Thyroid gland (tissue), 4 donors: ENCODE measurements around the gene FZD2. TPM values are rescaled to one million over a fixed set of nuclear protein-coding genes. Genes with fewer than 3 reads are reported as not detected.

ENCODE experiments used
- DNase-seq, 2 donors: peaks; one replicate each; pipeline ENCODE4 v3.0.0-alpha.2; 2019
- H3K27ac ChIP-seq, 3 donors: fragments of 200-600 bp; sonication (generic); 1 replicate in 2 of 3; 2 replicates in 1 of 3; pipeline ENCODE4 v1.5.1; 2016 to 2019; ENCODE audit warnings: mild to moderate bottlenecking in 1 of 3, moderate library complexity in 1 of 3
- H3K27me3 ChIP-seq: fragments of 200-600 bp; sonication (generic); one replicate; pipeline ENCODE4 v1.5.1; 2019
- H3K36me3 ChIP-seq, 2 donors: fragments of 200-600 bp; sonication (generic); one replicate each; pipeline ENCODE4 v1.5.1; 2016 to 2019
- H3K4me1 ChIP-seq, 2 donors: fragments of 200-600 bp; sonication (generic); one replicate each; pipeline ENCODE4 v1.5.1; 2017 to 2019
- H3K4me3 ChIP-seq, 3 donors: fragments of 200-600 bp; sonication (generic); replicated peaks in 1 of 3; 1 replicate in 2 of 3; 2 replicates in 1 of 3; pipeline ENCODE4 v1.5.1; 2016; ENCODE audit warnings: mild to moderate bottlenecking in 1 of 3
- H3K9me3 ChIP-seq: fragments of 200-600 bp; sonication (generic); one replicate; pipeline ENCODE4 v1.5.1; 2017
- CTCF ChIP-seq, 6 experiments: fragments of 200-600 bp in 3 of 6; fragments of 450-650 bp in 3 of 6; sonication (generic) in 3 of 6; IDR thresholded peaks; one replicate each; pipeline ENCODE4 v1.5.1; 2016 to 2019; ENCODE audit warnings: antibody characterized with exemption in 6 of 6, mild to moderate bottlenecking in 2 of 6, inconsistent platforms in 1 of 6, moderate library complexity in 1 of 6
- POLR2A ChIP-seq, 2 donors: fragments of 450-650 bp; IDR thresholded peaks; one replicate each; pipeline ENCODE4 v1.6.1; 2017; ENCODE audit warnings: antibody characterized with exemption in 2 of 2, mild to moderate bottlenecking in 2 of 2, moderate library complexity in 1 of 2
- WGBS, 2 donors: methylation state at CpG; one replicate each; pipeline ENCODE4 v1.1.5; 2017; 5-methylcytosine and 5-hydroxymethylcytosine counted together
- intact Hi-C: fragments of 100-400 bp; cut with DNase I; formaldehyde crosslinking; loops from one replicate; pipeline ENCODE4 v1.15.1; 2023
- total RNA-seq, 4 donors: library from RNA; depleted of rRNA; stranded (reverse); fragments of >200 nt; gene quantifications; one replicate each; pipeline ENCODE4 v1.2.3, GENCODE V29; 2016

FZD2 gene
- total RNA-seq, 4 donors from 2014 or later = 1.8 to 7.1 (median 4.5) TPM

GRCh38 chr17:44572801-44573200 lies 15.5 kb downstream of the FZD2 start:
- Histone ChIP-seq H3K27ac (no peak overlapping the region), H3K27me3 (no peaks in the 10 kb centered on the region), H3K9me3 (no peaks in the 10 kb centered on the region), H3K4me1 (no peaks in the 10 kb centered on the region), H3K36me3 (no peaks in the 10 kb centered on the region), H3K4me3 (no peak overlapping the region)
- intact Hi-C loops = no loop called here
- WGBS, 2 donors = 61 to 70% methylated on average over 2 of the region's 2 CpGs
- no peak for DNase-seq
- TF ChIP-seq POLR2A (IDR thresholded peaks at IDR 0.05) = no peak

GRCh38 chr17:44575403-44575802 lies 18.1 kb downstream of the FZD2 start:
- intact Hi-C loops = no loop called here
- H3K27me3 ChIP-seq = no peaks in the 10 kb centered on the region
- no peaks in the 10 kb centered on the region for H3K9me3 ChIP-seq
- DNase-seq = no peak
- H3K4me3 ChIP-seq = no peak overlapping the region
- H3K27ac ChIP-seq = no peak overlapping the region
- H3K36me3 ChIP-seq = no peaks in the 10 kb centered on the region
- no peaks in the 10 kb centered on the region for H3K4me1 ChIP-seq
- 63 to 71% methylated on average over 2 of the region's 2 CpGs for WGBS, 2 donors
- TF ChIP-seq CTCF (IDR thresholded peaks at IDR 0.05) = no peak
- TF ChIP-seq POLR2A (IDR thresholded peaks at IDR 0.05) = no peak

GRCh38 chr17:44578947-44579346 lies 21.7 kb downstream of the FZD2 start:
- no peak for DNase-seq
- H3K4me1 ChIP-seq = no peaks in the 10 kb centered on the region
- TF ChIP-seq CTCF (IDR thresholded peaks at IDR 0.05) (no peak), POLR2A (IDR thresholded peaks at IDR 0.05) (no peak)
- 79 to 82% methylated on average over 4 of the region's 4 CpGs for WGBS, 2 donors
- H3K27me3 ChIP-seq = no peaks in the 10 kb centered on the region
- no peaks in the 10 kb centered on the region for H3K36me3 ChIP-seq
- H3K27ac ChIP-seq = no peak overlapping the region
- H3K4me3 ChIP-seq = no peak overlapping the region
- no peaks in the 10 kb centered on the region for H3K9me3 ChIP-seq
- intact Hi-C loops = no loop called here

GRCh38 chr17:44581868-44582267 lies 24.6 kb downstream of the FZD2 start:
- no peaks in the 10 kb centered on the region for H3K4me1 ChIP-seq
- TF ChIP-seq CTCF (IDR thresholded peaks at IDR 0.05) (no peak), POLR2A (IDR thresholded peaks at IDR 0.05) (no peak)
- H3K4me3 ChIP-seq = no peak overlapping the region
- no peaks in the 10 kb centered on the region for H3K36me3 ChIP-seq
- H3K27me3 ChIP-seq = no peaks in the 10 kb centered on the region
- no peak overlapping the region for H3K27ac ChIP-seq
- 71 to 91% methylated on average over 4 to 11 of the region's 11 CpGs for WGBS, 2 donors
- no peak for DNase-seq
- no peaks in the 10 kb centered on the region for H3K9me3 ChIP-seq
- intact Hi-C loops = no loop called here

- no peak overlapping the region for H3K27ac ChIP-seq
- TF ChIP-seq POLR2A (IDR thresholded peaks at IDR 0.05) (no peak), CTCF (IDR thresholded peaks at IDR 0.05) (no peak)
- 82 to 89% methylated on average over 13 of the region's 13 CpGs for WGBS, 2 donors
These were observed 27.2 kb downstream of the FZD2 start for GRCh38 chr17:44584443-44584842.

GRCh38 chr17:44585315-44585714 lies 28.0 kb downstream of the FZD2 start:
- WGBS, 2 donors = 62 to 65% methylated on average over 7 of the region's 7 CpGs
- Histone ChIP-seq H3K27me3 (no peaks in the 10 kb centered on the region), H3K27ac (no peak overlapping the region), H3K4me3 (no peak overlapping the region), H3K9me3 (no peaks in the 10 kb centered on the region), H3K36me3 (no peaks in the 10 kb centered on the region), H3K4me1 (no peaks in the 10 kb centered on the region)
- intact Hi-C loops = no loop called here
- no peak for TF ChIP-seq POLR2A (IDR thresholded peaks at IDR 0.05)
- TF ChIP-seq CTCF (IDR thresholded peaks at IDR 0.05) = no peak
- no peak for DNase-seq

More at GRCh38 chr17:44584443-44584842, 27.2 kb downstream of the FZD2 start:
- Histone ChIP-seq H3K4me3 (no peak overlapping the region), H3K9me3 (no peaks in the 10 kb centered on the region), H3K36me3 (no peaks in the 10 kb centered on the region), H3K4me1 (no peaks in the 10 kb centered on the region), H3K27me3 (no peaks in the 10 kb centered on the region)
- intact Hi-C loops = no loop called here
- no peak for DNase-seq
